Fibroblast of the aortic adventitia (primary cell): ENCODE results near the gene PACRG. TPM values are rescaled to one million over a fixed set of nuclear protein-coding genes. Genes with fewer than 3 reads are reported as not detected.

Experiments
- DNase-seq: peaks from one replicate; pipeline ENCODE4 v3.0.0-alpha.2; 2010; ENCODE audit warnings: low read depth
- H3K4me3 ChIP-seq: 2 replicates; pipeline ENCODE4 v1.5.1; 2011; ENCODE audit warnings: low read depth, mild to moderate bottlenecking, control low read depth, low read length, moderate library complexity
- CTCF ChIP-seq: IDR thresholded peaks from 2 replicates; pipeline ENCODE4 v1.5.1; 2011; ENCODE audit warnings: mild to moderate bottlenecking, low read length, control low read depth, inconsistent platforms; ENCODE audit not compliant: insufficient read depth
- total RNA-seq: library from RNA; depleted of rRNA; stranded (reverse); fragments of >200 nt; gene quantifications from 2 replicates; pipeline ENCODE4 v1.2.3, GENCODE V29; 2012; ENCODE audit warnings: low replicate concordance

PACRG gene
- total RNA-seq, 1 donor, result 0.63 TPM

- DNase-seq, result no peak
- no peak overlapping the region for H3K4me3 ChIP-seq
- no peak for TF ChIP-seq CTCF
Measured at GRCh38 chr6:162951164-162951743, 223.5 kb downstream of the PACRG start.

DNA sequence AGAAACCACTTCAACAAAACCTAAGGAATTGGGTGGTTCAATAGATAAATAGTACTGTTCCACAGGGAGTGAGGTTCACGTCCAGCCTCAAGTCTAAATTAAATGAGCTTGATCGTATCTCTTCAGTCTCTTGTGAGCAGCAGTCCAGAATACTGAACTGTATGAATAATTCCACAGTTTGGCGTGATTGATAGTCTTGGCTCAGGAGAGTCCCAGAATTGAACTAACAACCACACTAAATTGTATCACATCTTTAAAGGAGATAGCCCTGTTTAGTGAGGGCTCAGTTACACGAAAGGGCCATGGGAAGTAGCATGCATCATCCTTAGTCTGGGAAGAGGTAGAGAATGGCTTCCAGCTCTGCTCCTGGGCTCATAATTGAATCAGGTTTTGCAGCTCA is 224.6 kb downstream of the PACRG start:
- no peak for DNase-seq
- no peak for TF ChIP-seq CTCF
- no peak overlapping the region for H3K4me3 ChIP-seq

GRCh38 chr6:162957062-162957461 is 229.3 kb downstream of the PACRG start:
- H3K4me3 ChIP-seq, result no peak overlapping the region
- no peak for DNase-seq
- TF ChIP-seq CTCF, result no peak

DNA sequence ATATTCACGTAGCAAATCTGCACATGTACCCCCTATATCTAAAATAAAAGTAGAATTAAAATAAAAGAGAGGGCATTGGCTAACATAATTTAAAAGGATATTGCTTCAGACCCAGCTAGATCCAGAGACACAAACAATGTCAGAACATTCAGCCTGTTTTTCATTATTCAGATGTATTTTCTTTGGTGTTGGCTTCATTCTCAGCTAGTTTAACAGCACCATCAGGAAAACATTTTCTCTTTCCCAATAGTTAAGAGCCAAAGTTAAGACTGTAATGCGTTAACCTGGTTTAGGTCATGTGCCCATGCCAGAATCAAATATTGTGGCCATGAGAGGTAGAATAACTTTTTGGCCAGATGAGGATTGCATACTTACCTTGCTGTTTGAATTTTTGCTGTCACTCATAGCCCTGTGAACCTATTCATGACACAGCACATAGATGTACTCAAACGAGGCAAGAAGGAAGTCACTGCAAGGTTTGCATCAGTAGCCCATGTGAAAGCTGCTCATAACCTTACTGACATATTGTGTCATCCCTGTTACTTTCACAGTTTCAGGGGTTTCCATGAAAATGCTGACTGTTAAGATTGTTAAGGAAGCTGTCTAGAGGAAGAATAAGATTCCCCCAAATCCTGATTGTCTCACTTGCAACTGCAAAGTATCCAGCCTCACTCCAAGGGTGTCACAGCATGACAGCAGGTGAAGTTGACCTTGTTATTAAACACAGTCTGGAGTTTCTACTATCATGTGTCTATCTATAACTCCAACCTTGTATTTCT is 233.1 kb downstream of the PACRG start:
- H3K4me3 ChIP-seq, result no peak overlapping the region
- TF ChIP-seq CTCF, result no peak
- DNase-seq, result no peak

GRCh38 chr6:162962093-162962492 is 234.3 kb downstream of the PACRG start:
- no peak for TF ChIP-seq CTCF
- no peak for DNase-seq
- no peak overlapping the region for H3K4me3 ChIP-seq

DNA sequence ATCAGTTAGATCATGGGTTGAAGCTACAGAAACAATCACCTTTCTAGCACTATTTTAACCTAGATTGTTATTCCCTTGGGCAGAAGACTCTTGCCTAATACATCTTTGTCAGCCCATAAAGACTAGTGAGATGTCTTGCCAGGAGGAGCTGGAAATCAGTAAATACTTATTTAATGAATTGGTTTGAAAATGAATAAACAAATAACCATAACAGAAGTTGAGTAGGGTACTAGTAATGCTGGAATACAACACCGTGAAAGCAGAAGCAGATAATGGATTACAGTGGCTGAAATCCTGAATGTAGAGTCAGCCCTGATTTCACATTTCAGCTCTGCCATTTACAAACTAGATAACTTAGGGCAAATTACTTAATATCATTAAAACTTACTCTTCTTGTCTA is 236.1 kb downstream of the PACRG start:
- no peak overlapping the region for H3K4me3 ChIP-seq
- TF ChIP-seq CTCF, result no peak
- DNase-seq, result no peak
